Stimulated activated CD8-positive, alpha-beta memory T cell treated with anti-CD3 and anti-CD28 coated beads, Interleukin-15, amount 100 ng/mL, for 48 hours (primary cell): ENCODE measurements around the gene RNASEH2B.

ENCODE experiments used
- DNase-seq, 2 donors: peaks; one replicate each; pipeline ENCODE4 v3.0.0-alpha.2; 2020; ENCODE audit warnings: low read depth in 2 of 2

RNASEH2B gene

DNA sequence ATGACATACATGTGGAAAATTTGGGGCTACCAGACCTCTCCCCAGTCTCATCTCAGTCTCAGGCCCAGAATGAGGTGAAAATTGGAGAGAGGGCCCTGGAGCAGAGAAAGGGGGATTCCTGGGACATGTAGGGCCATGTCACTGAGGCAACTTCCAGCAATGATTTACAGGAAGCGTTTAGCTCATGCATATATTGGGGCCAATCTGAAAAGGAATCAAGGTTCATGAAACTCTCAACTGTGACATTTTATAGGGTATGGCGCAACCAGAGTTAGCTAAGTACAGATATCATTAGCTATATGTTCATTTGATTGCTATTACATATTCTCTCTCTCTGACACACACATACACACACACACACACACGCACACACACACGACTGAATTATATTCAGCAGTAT lies 86.3 kb downstream of the RNASEH2B start:
- no peak for DNase-seq

- no peak for DNase-seq
Observed at GRCh38 chr13:50998326-50998725, 88.7 kb downstream of the RNASEH2B start.

DNA sequence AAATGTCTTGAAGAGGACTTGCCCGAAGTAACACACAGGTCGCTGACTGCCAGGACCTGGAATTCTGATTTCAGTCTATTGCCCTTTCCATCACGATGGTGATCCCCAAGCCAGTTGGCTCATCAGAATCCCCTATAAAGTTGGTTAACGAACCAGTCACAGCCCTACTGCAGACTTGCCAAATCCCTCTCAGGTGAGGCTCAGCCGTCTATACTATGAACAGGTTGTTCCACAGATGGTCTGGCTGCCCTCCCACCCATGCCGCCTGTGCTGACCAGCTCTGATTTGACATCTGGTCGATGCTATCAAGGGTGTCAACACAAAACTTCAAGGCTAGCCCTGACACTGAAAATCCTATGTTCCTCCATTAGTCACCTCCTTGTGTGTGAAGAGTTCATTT lies 90.0 kb downstream of the RNASEH2B start:
- DNase-seq, result no peak

- DNase-seq, result no peak
Observed at GRCh38 chr13:51000061-51000460, 90.5 kb downstream of the RNASEH2B start.

GRCh38 chr13:51000571-51001260 lies 91.1 kb downstream of the RNASEH2B start:
- no peak for DNase-seq

- no peak for DNase-seq
Observed at GRCh38 chr13:51001335-51001734, 91.7 kb downstream of the RNASEH2B start.

DNA sequence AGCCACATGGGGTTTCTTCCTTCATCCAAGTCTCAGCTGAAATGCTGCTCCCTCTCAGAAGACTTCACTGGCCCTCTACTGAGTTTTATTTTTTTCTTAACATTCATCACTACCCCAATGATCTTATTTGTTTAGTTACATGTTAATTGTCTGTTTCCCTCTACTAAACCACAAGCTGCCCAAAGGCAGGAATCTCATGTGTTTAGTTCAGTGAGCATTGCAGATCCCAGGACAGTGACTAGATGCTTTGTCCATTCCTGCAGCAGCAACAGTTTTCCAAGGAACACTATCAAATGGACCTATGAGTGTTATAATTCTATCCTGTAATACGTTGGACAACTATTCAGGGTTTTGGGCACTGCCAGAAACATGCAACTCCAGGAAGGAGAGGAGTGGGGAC lies 93.1 kb downstream of the RNASEH2B start:
- DNase-seq, result no peak

GRCh38 chr13:51003642-51004041 lies 94.1 kb downstream of the RNASEH2B start:
- DNase-seq, result no peak

DNA sequence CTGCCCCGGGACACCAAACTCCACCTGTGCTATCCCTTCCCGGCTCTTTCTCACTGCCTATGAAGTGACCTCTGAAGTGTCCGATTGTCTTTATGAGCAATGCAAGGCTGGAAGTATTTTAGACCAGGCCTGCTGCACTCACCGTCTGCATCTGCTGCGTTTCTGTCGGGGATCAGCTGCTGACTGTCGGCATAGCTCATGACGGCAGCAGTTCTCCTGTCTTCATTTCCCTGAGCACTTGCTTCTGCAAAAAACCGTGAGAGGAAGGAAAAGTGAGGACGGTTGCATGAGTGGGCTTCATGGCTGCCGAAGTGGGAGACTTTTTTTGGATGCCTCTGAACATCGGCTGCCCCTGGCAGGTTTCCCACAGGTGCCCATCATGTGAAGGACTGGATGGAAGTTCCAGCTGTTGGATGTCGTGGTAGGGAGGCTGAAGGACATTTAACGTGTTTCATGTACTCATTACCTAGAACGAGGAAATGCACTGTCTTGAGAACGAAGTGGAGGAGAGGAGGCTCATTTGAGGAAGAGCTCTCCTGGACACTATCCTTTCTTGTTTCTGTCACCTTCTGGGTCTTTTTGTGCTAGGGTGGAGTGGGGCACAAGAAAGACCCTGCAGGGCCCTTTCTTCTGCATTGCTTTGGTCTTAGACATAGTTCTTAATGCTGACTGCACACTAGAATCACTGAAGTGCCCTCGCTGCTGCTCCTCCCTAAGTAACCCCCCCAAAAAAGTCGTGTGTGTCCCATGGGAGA lies 94.7 kb downstream of the RNASEH2B start:
- DNase-seq, result no peak

DNA sequence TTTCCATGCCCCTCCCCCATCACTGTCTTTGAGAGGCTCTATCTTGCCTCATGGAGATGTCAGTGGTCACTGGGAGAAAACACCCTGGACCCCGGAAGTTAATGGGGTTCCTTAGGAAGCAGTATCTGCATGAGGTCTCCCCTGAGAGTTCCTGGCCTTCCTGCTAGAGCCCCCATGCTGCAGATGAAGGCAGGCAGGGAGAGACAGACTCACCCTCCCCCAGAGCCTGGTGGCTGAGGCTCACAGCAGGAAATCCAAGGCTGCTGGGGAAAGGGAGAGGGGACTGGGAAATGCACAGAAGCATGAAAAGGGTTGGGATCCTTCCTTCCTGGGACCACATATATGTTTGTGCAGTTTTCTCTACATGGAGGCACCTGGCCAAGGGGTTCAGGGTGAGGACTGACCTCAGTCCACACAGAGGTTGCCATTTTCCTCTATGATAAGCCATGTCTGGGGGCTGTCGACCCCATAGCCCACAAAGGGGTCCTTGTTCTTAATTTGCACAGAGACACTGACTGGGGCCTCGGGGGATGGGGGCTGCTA lies 95.4 kb downstream of the RNASEH2B start:
- no peak for DNase-seq

- no peak for DNase-seq
Observed at GRCh38 chr13:51005566-51005965, 96.0 kb downstream of the RNASEH2B start.
